ENCODE results near the gene ATP5F1C.
A peak's percentile ranks its signal among the peaks of the same experiment; 100 is the strongest.

ATP5F1C gene

GRCh38 chr10:7755103-7755502 lies 32.9 kb upstream of the ATP5F1C start:
- ChIA-PET CTCF (no interaction called here), POLR2A (ENCODE audit: low non-redundant PET) (no interaction called here)
- no peak for DNase-seq (ENCODE audit: low spot score)
- TF ChIP-seq CTCF (conservative IDR thresholded peaks at IDR 0.05; ENCODE audit: low read depth), result no peak
- no peak overlapping the region for H3K27ac ChIP-seq

- no peak overlapping the region for H3K27ac ChIP-seq
- no peak for DNase-seq (ENCODE audit: low spot score)
- ChIA-PET POLR2A (ENCODE audit: low non-redundant PET) (no interaction called here), CTCF (interaction anchor here (0.5 to 0.8 kb wide), 4 partner anchors 36 to 1253 kb away, joined by 3 to 4 read pairs (median 3); no protein-coding TSS in a partner anchor)
- 0 out of 2 replicates have a peak, but pooled peaks have one; percentile 24 for TF ChIP-seq CTCF (conservative IDR thresholded peaks at IDR 0.05; ENCODE audit: low read depth)
These were observed 31.5 kb upstream of the ATP5F1C start for GRCh38 chr10:7756360-7756992.

GRCh38 chr10:7763929-7764328 lies 24.0 kb upstream of the ATP5F1C start:
- no peak for TF ChIP-seq CTCF (conservative IDR thresholded peaks at IDR 0.05; ENCODE audit: low read depth)
- ChIA-PET POLR2A (ENCODE audit: low non-redundant PET) (no interaction called here), CTCF (no interaction called here)
- DNase-seq (ENCODE audit: low spot score), result no peak
- no peak overlapping the region for H3K27ac ChIP-seq

- no peak for TF ChIP-seq CTCF (conservative IDR thresholded peaks at IDR 0.05; ENCODE audit: low read depth)
- H3K27ac ChIP-seq, result no peak overlapping the region
- CTCF ChIA-PET, result interaction anchor here (0.5 to 0.7 kb wide), 3 partner anchors 106 to 308 kb away, joined by 3 to 9 read pairs (median 6); no protein-coding TSS in a partner anchor
- POLR2A ChIA-PET (ENCODE audit: low non-redundant PET), result no interaction called here
- no peak for DNase-seq (ENCODE audit: low spot score)
These were observed 21.7 kb upstream of the ATP5F1C start for GRCh38 chr10:7766241-7766640.

- CTCF ChIA-PET, result no interaction called here
These were observed 20.8 kb upstream of the ATP5F1C start for GRCh38 chr10:7767209-7767608.

GRCh38 chr10:7768417-7768816 lies 19.6 kb upstream of the ATP5F1C start:
- POLR2A ChIA-PET (ENCODE audit: low non-redundant PET), result no interaction called here
- H3K27ac ChIP-seq, result no peak overlapping the region
- no peak for DNase-seq (ENCODE audit: low spot score)
- no peak for TF ChIP-seq CTCF (conservative IDR thresholded peaks at IDR 0.05; ENCODE audit: low read depth)
- CTCF ChIA-PET, result no interaction called here

More at GRCh38 chr10:7767209-7767608, 20.8 kb upstream of the ATP5F1C start:
- POLR2A ChIA-PET (ENCODE audit: low non-redundant PET), result no interaction called here
- DNase-seq (ENCODE audit: low spot score), result peak; percentile 22
- TF ChIP-seq CTCF (conservative IDR thresholded peaks at IDR 0.05; ENCODE audit: low read depth), result no peak
- no peak overlapping the region for H3K27ac ChIP-seq
